Esophagus muscularis mucosa (tissue), 3 donors: Measurements from ENCODE around the gene PHF13.

ENCODE experiments used
- CTCF ChIP-seq, 3 experiments: fragments of 200-600 bp in 2 of 3; fragments of 450-650 bp in 1 of 3; sonication (generic) in 2 of 3; IDR thresholded peaks; one replicate each; pipeline ENCODE4 v1.5.1; 2017 to 2019; ENCODE audit warnings: antibody characterized with exemption in 3 of 3, mild to moderate bottlenecking in 2 of 3, moderate library complexity in 1 of 3
- POLR2A ChIP-seq: fragments of 450-650 bp; IDR thresholded peaks from one replicate; pipeline ENCODE4 v1.6.1; 2017; ENCODE audit warnings: antibody characterized with exemption, moderate library complexity, mild to moderate bottlenecking, low read depth
- POLR2AphosphoS5 ChIP-seq, 2 donors: sonication (generic); formaldehyde crosslinking; IDR thresholded peaks; one replicate each; pipeline ENCODE4 v1.6.1; 2017; ENCODE audit warnings: antibody characterized with exemption in 2 of 2

- TF ChIP-seq POLR2AphosphoS5 (IDR thresholded peaks at IDR 0.05) = no peak
- TF ChIP-seq POLR2A = no peak
- TF ChIP-seq CTCF (IDR thresholded peaks at IDR 0.05) = no peak
Measured at GRCh38 chr1:6592441-6592840, 21.1 kb upstream of the PHF13 start.
